NCI-H1436 (cell line): ENCODE measurements around the gene ABTB2.

ENCODE experiments used
- DNase-seq: peaks from one replicate; lab custom pipeline; 2025; lab: John Stamatoyannopoulos, UW

Gene ABTB2

GRCh38 chr11:34209809-34210208, 148.0 kb downstream of the ABTB2 start:
- DNase-seq, result no peak

GRCh38 chr11:34208266-34209135, 149.3 kb downstream of the ABTB2 start:
- no peak for DNase-seq

- no peak for DNase-seq
Observed at GRCh38 chr11:34207487-34208180, 150.2 kb downstream of the ABTB2 start.

GRCh38 chr11:34206407-34207300, 151.2 kb downstream of the ABTB2 start:
- no peak for DNase-seq

GRCh38 chr11:34205326-34206035, 152.3 kb downstream of the ABTB2 start:
- DNase-seq, result no peak

- no peak for DNase-seq
Observed at GRCh38 chr11:34204396-34205279, 153.2 kb downstream of the ABTB2 start.

GRCh38 chr11:34203377-34203871, 154.4 kb downstream of the ABTB2 start:
- no peak for DNase-seq

- no peak for DNase-seq
Observed at GRCh38 chr11:34201129-34201528, 156.7 kb downstream of the ABTB2 start.

- no peak for DNase-seq
Observed at GRCh38 chr11:34199525-34199924, 158.3 kb downstream of the ABTB2 start.

- DNase-seq, result no peak
Observed at GRCh38 chr11:34198523-34198922, 159.3 kb downstream of the ABTB2 start.

GRCh38 chr11:34197256-34197655, 160.6 kb downstream of the ABTB2 start:
- DNase-seq, result no peak

- DNase-seq, result no peak
Observed at GRCh38 chr11:34194576-34195335, 163.1 kb downstream of the ABTB2 start.

GRCh38 chr11:34192481-34193401, 165.1 kb downstream of the ABTB2 start:
- DNase-seq, result no peak

- DNase-seq, result no peak
Observed at GRCh38 chr11:34191578-34191977, 166.2 kb downstream of the ABTB2 start.

- no peak for DNase-seq
Observed at GRCh38 chr11:34190192-34191139, 167.3 kb downstream of the ABTB2 start.

GRCh38 chr11:34189191-34189590, 168.6 kb downstream of the ABTB2 start:
- no peak for DNase-seq

- DNase-seq, result no peak
Observed at GRCh38 chr11:34188181-34188580, 169.6 kb downstream of the ABTB2 start.
